ENCODE data around the gene PPP2R2B. TPM values are rescaled to one million over a fixed set of nuclear protein-coding genes. Genes with fewer than 3 reads are reported as not detected.

Gene PPP2R2B
- total and polyA plus RNA-seq, 2 experiments from 2014 or later: 14.4 to 21.1 TPM

DNA sequence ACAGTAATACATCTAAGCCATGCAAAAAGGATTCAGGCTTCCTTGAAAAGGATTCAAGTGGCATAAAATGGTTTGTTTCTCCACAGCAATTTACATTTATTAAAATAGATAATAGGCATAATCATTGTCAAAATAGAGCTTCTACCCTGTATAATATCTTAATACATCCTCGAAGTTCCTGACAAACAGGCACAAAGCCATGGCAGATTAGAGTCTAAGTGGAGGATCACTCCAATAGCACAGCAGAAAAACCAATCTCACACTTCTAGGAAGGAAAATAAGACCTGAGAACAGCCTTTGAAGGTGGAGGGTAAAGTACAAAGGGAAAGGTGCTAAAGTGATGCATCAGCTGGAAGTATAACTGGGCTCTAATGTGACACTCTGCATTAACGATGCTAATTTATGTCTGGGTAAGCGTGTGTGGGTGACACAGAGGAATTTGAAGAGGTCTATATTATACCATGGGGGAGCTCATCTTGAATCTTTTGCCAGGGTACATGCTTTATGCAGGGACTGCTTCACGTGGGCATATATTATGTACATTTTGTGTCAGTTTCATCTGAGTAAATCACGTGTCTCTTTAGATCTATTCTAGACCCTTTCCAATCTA, 28.8 kb downstream of the PPP2R2B start:
- no peak for DNase-seq (ENCODE audit: low read depth in 1 of 2, low spot score in 1 of 2)
- peaks cover 9% of the 10 kb centered on the region for H3K4me1 ChIP-seq (ENCODE audit: low read depth)
- no peak for TF ChIP-seq CTCF (IDR thresholded peaks at IDR 0.05; ENCODE audit: low read depth, low read length)
- no peaks in the 10 kb centered on the region for H3K9me3 ChIP-seq (ENCODE audit: low read depth)
- H3K36me3 ChIP-seq: no peaks in the 10 kb centered on the region
- no peak overlapping the region for H3K27ac ChIP-seq
- H3K27me3 ChIP-seq: no peaks in the 10 kb centered on the region
- no peak overlapping the region for H3K4me3 ChIP-seq

DNA sequence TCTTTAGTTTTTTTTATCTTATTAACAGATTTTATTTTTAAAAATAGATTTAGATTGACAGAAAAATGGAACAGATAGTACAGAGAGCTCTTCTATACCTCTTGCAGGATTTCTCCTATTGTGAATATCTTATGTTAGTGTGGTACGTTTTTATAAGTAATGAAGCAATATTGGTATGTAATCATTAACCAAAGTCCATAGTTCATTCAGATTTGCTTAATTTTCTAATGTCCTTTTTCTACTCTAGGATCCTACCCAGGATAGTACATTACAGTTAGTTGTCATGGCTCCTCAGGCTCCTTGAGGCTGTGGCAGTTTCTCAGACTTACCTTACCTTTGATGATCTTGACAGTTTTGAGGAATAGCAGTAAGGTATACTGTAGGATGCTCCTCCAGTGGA, 30.4 kb downstream of the PPP2R2B start:
- H3K4me1 ChIP-seq (ENCODE audit: low read depth): peaks cover 9% of the 10 kb centered on the region
- no peaks in the 10 kb centered on the region for H3K27me3 ChIP-seq
- H3K27ac ChIP-seq: no peak overlapping the region
- H3K36me3 ChIP-seq: no peaks in the 10 kb centered on the region
- H3K9me3 ChIP-seq (ENCODE audit: low read depth): no peaks in the 10 kb centered on the region
- no peak for DNase-seq (ENCODE audit: low read depth in 1 of 2, low spot score in 1 of 2)
- no peak overlapping the region for H3K4me3 ChIP-seq
- TF ChIP-seq CTCF (IDR thresholded peaks at IDR 0.05; ENCODE audit: low read depth, low read length): no peak

- Histone ChIP-seq H3K27ac (no peak overlapping the region), H3K4me1 (ENCODE audit: low read depth) (no peaks in the 10 kb centered on the region), H3K27me3 (no peaks in the 10 kb centered on the region), H3K4me3 (no peak overlapping the region), H3K9me3 (ENCODE audit: low read depth) (no peaks in the 10 kb centered on the region), H3K36me3 (no peaks in the 10 kb centered on the region)
- no peak for TF ChIP-seq CTCF (IDR thresholded peaks at IDR 0.05; ENCODE audit: low read depth, low read length)
- DNase-seq (ENCODE audit: low read depth in 1 of 2, low spot score in 1 of 2): no peak
Observed at GRCh38 chr5:146840016-146840415, 38.5 kb downstream of the PPP2R2B start.

DNA sequence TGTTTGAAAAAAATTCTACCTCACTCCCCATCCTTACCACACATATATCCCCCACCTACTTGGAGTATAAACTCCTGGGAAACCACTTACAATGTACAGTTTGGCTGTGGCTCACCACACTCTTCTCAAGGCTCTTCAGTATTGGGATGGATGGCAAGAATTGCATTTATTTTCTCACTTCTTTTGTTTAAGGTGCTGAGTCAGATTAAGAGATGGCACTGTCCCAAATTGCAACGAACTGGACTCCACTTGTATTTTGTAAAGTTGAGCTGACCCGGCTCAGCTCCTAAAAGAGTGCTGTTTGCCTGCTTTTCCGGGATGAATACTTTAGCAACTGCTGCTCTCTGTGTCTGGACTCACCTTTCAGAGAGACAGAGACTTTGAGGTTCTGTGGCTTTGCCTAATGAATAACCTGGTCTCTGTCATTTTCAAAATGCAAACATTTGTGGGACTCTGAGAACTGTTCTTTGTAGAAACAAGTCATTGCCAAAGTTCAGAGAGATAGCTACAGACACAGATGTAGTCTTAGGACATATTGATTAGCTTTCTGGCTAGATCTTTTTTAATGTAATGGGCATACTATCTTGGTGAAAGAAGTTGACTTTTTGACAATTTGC, 42.2 kb downstream of the PPP2R2B start:
- H3K4me3 ChIP-seq: no peak overlapping the region
- H3K4me1 ChIP-seq (ENCODE audit: low read depth): peaks cover 5% of the 10 kb centered on the region
- H3K27ac ChIP-seq: no peak overlapping the region
- DNase-seq (ENCODE audit: low read depth in 1 of 2, low spot score in 1 of 2): no peak
- H3K9me3 ChIP-seq (ENCODE audit: low read depth): no peaks in the 10 kb centered on the region
- no peaks in the 10 kb centered on the region for H3K27me3 ChIP-seq
- no peak for TF ChIP-seq CTCF (IDR thresholded peaks at IDR 0.05; ENCODE audit: low read depth, low read length)
- no peaks in the 10 kb centered on the region for H3K36me3 ChIP-seq

- DNase-seq (ENCODE audit: low read depth in 1 of 2, low spot score in 1 of 2): no peak
Observed at GRCh38 chr5:146832985-146833732, 45.4 kb downstream of the PPP2R2B start.

More at GRCh38 chr5:146832985-146833732, 45.4 kb downstream of the PPP2R2B start:
- Histone ChIP-seq H3K27me3 (no peaks in the 10 kb centered on the region), H3K9me3 (ENCODE audit: low read depth) (no peaks in the 10 kb centered on the region), H3K4me3 (no peak overlapping the region), H3K4me1 (ENCODE audit: low read depth) (peaks cover 20% of the 10 kb centered on the region), H3K36me3 (no peaks in the 10 kb centered on the region), H3K27ac (no peak overlapping the region)
- no peak for TF ChIP-seq CTCF (IDR thresholded peaks at IDR 0.05; ENCODE audit: low read depth, low read length)

Data from cardiac muscle cell (in vitro differentiated cells and primary cell).